HG03108 (cell line): ENCODE results near the gene AIDA.
"Not testable (repeated sequence)": the region's sequence is repeated elsewhere in the genome, so short reads cannot be mapped to it uniquely, and the experiment has no call there.

Experiments used
- ATAC-seq: cut with Tn5 transposase; IDR thresholded peaks from one replicate; pipeline ENCODE4 v1.9.1; 2021; ENCODE audit warnings: moderate library complexity; ENCODE audit not compliant: unreplicated experiment

Gene AIDA

DNA sequence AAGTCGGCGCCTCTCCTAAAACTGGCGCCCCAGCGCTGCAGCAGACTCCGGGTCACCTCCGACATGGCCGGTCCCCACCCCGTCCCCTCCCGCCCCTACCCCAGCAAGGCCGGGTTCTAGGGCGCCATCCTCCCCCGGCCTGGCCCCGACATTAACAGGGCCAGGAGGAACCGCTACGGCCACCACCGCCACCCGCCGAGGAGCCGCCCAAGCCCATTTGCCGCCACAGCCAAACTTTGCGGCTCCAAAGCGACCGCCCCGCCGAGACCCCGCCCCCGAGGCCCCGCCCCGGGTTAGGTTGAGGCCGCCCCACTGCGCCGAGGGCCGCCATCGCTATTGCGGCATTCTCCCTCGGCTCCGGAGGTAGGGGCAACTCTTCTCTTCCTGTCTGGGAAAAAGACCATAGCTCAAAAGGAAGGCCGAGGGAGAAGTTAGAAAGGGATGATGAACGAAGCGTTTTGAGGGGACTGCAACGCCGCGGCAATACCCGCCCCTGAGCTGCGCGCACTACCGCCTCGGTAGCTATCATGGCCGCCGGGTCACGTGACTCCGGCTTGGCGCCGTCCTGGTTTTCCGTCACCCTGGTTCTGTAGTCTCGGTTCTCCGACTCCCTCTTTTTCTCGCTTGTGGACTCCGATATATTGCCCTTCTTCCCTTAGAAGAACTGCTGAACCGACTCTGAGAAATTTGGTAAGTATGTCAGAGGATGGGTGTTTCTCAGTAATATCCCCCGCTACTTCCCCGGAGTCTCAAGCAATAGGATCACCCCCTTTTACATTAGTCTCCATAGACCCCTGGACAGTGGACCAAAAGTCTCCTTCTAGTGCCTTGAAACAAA lies at the start of gene AIDA, which contains the start of gene BROX:
Gene AIDA (minus strand): TSS at position 239 of the 838 bp plus-strand sequence. CDS start 174 bp downstream, at position 65.
Gene BROX (plus strand): TSS at position 312 of the 838 bp plus-strand sequence. CDS start 3,136 bp downstream, outside the sequence.
- ATAC-seq = peak; percentile 68

- ATAC-seq = no peak
Observed at GRCh38 chr1:222761083-222761482, 48.8 kb upstream of the AIDA start.

DNA sequence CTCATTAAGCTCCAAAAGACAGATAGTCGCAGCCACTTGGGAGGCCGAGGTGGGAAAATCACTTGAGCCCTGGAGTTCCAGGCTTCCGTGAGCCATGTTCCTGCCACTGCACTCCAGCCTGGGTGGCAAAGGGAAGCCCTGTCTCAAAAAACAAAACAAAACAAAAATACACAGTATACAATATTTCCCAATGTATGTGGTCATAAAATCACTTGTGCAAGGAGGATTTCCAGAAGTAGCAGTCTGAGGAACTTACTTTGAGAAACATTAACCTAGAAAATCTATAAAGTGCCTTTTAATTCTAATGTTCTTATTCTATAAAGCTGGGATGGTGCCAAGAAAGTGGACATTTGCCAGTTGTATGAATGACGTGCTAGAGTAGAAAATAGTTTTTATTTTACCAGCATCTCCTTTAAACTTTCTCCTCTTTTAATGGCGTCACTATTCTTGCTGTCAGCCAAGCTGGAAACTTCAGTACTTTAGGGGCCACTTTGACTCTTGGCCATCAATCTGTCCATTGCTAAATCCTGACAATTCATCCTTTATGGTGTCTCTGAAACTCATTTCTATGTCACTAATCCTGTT lies 47.3 kb upstream of the AIDA start:
- ATAC-seq = no peak

GRCh38 chr1:222757646-222758268 lies 45.5 kb upstream of the AIDA start:
- no peak for ATAC-seq

DNA sequence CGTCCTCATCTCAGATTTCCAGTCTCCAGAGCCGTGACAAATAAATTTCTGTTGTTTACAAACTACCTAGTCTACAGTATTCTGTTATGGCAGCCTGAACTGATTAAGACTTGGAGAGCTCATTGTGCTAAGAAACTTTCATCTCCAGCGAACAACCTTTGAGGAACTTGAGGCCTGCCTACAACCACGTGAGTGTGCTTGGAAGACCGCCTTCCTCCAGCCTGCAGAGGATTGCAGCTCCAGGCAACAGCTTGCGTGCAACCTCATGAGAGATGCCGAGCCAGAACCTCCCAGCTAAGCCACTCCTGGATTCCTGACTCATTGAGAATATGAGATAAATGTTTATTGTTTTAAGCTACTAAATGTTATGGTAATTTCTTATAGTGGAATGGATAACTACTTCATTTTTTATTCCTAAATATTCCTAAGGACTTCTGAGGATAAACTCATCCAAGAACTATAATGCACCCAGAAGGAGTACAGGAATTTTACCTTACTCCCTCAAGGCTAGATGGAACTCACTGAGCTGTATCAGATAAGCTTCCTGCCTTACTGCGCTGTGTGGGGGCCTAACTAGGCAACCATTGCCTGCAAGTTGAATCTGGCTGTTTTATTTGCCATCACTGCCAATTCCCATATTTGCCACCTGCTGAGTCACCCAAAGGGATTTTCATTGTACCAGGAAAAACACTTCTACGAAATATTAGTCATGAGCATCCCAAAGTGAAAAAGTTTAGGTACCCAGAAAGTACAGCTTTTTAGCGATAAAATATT lies 42.3 kb upstream of the AIDA start:
- ATAC-seq = no peak

DNA sequence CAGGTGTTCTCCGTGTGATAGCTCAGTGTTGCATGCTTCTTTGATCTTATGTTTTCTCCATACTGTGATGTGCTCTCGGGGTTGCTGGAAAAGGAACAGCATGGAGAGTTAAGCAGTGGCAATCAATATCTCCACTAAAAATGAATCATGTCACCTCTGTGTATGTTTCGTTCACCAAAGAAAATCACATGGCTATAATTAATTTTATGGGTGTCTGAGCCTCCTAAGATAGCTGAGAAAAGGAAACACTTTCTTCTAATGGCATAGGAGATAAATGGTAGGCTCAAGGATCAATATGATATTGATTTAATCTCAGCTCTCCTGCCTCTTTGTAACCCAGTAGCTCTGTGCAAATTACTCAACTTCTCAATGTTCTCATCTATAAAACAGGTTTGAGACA lies 39.0 kb upstream of the AIDA start:
- ATAC-seq = no peak

GRCh38 chr1:222750651-222751050 lies 38.4 kb upstream of the AIDA start:
- no peak for ATAC-seq

GRCh38 chr1:222749927-222750326 lies 37.6 kb upstream of the AIDA start:
- no peak for ATAC-seq

- not testable (repeated sequence) for ATAC-seq
Observed at GRCh38 chr1:222741630-222742457, 29.6 kb upstream of the AIDA start.

DNA sequence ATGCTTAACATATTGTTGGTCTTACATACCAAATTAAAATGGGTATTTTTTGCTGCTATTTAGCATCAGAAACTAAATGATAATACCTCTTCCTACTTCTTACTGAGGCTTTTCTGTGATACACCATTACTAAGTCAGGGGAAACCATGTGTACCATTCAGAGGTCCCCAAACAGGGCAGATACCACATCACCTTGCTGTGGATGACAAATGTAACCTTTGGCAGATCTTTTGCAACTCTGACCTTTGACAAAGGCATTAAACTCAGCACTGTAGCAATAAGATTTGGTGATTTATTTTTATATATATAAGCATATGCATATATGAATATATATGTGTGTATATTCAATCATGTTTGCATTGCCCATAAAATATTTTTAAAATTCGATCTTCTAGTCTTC lies 27.6 kb upstream of the AIDA start:
- ATAC-seq = no peak

GRCh38 chr1:222739465-222739864 lies 27.2 kb upstream of the AIDA start:
- ATAC-seq = no peak

GRCh38 chr1:222736972-222737371 lies 24.7 kb upstream of the AIDA start, which contains the start of gene FAM177B:
TSS of gene FAM177B (plus strand) at chr1:222737202. CDS start at chr1:222746546, 9,344 bp downstream.
- ATAC-seq = no peak

GRCh38 chr1:222736470-222736869 lies 24.2 kb upstream of the AIDA start:
- no peak for ATAC-seq

- ATAC-seq = no peak
Observed at GRCh38 chr1:222734740-222735139, 22.4 kb upstream of the AIDA start.

GRCh38 chr1:222732216-222733159 lies 20.2 kb upstream of the AIDA start:
- ATAC-seq = peak; percentile 97

- ATAC-seq = no peak
Observed at GRCh38 chr1:222730866-222731265, 18.6 kb upstream of the AIDA start.

- no peak for ATAC-seq
Observed at GRCh38 chr1:222728746-222729145, 16.5 kb upstream of the AIDA start.

- no peak for ATAC-seq
Observed at GRCh38 chr1:222716393-222716792, 4.1 kb upstream of the AIDA start.
